HG02852 (cell line): ENCODE data around the gene GNAL.
"Not testable (repeated sequence)": the region's sequence is repeated elsewhere in the genome, so short reads cannot be mapped to it uniquely, and the experiment has no call there.

Source experiments
- ATAC-seq: cut with Tn5 transposase; IDR thresholded peaks from one replicate; pipeline ENCODE4 v1.9.1; 2021; ENCODE audit warnings: mild to moderate bottlenecking, moderate library complexity; ENCODE audit not compliant: unreplicated experiment

Gene GNAL

GRCh38 chr18:11868230-11868629, 179.2 kb downstream of the GNAL start:
- ATAC-seq: no peak

- ATAC-seq: no peak
These were observed 182.4 kb downstream of the GNAL start for GRCh38 chr18:11871501-11871900.

- ATAC-seq: no peak
These were observed 183.5 kb downstream of the GNAL start for GRCh38 chr18:11872479-11873136.

GRCh38 chr18:11873670-11874340, 184.7 kb downstream of the GNAL start:
- ATAC-seq: no peak

- no peak for ATAC-seq
These were observed 185.6 kb downstream of the GNAL start for GRCh38 chr18:11874676-11875075.

- no peak for ATAC-seq
These were observed 188.6 kb downstream of the GNAL start for GRCh38 chr18:11877497-11878135.

- ATAC-seq: no peak
These were observed 191.7 kb downstream of the GNAL start for GRCh38 chr18:11880586-11881304.

GRCh38 chr18:11882636-11883035, 193.6 kb downstream of the GNAL start:
- ATAC-seq: no peak

- ATAC-seq: peak; percentile 76
These were observed 194.1 kb downstream of the GNAL start for GRCh38 chr18:11883153-11883552.

- no peak for ATAC-seq
These were observed 195.4 kb downstream of the GNAL start for GRCh38 chr18:11884396-11885030.

- no peak for ATAC-seq
These were observed 196.3 kb downstream of the GNAL start for GRCh38 chr18:11885278-11885947.

GRCh38 chr18:11886577-11887110, 197.6 kb downstream of the GNAL start:
- no peak for ATAC-seq

- ATAC-seq: no peak
These were observed 198.5 kb downstream of the GNAL start for GRCh38 chr18:11887328-11888128.

- ATAC-seq: no peak
These were observed 199.7 kb downstream of the GNAL start for GRCh38 chr18:11888726-11889125.

- ATAC-seq: no peak
These were observed 200.2 kb downstream of the GNAL start for GRCh38 chr18:11889284-11889683.

- ATAC-seq: no peak
These were observed 202.7 kb downstream of the GNAL start for GRCh38 chr18:11891737-11892136.

GRCh38 chr18:11892438-11892837, 203.4 kb downstream of the GNAL start:
- not testable (repeated sequence) for ATAC-seq

GRCh38 chr18:11897781-11898180, 208.7 kb downstream of the GNAL start:
- ATAC-seq: no peak

GRCh38 chr18:11899063-11899462, 210.0 kb downstream of the GNAL start:
- no peak for ATAC-seq
